K562 (cell line): ENCODE data around the gene TMEM121B.

Source experiments
- CHD2 ChIP-seq: IDR thresholded peaks from 2 replicates; pipeline ENCODE4 v1.6.1; 2011; ENCODE audit warnings: low read depth, low read length
- MAFK ChIP-seq: IDR thresholded peaks from 2 replicates; pipeline ENCODE4 v1.6.1; 2011; ENCODE audit warnings: low read length, improper control_type of control experiment
- OTX1 ChIP-seq: fragments of 450-650 bp; formaldehyde crosslinking; IDR thresholded peaks from 2 replicates; pipeline ENCODE4 v1.4.0; 2022; ENCODE audit warnings: mild to moderate bottlenecking
- RBBP5 ChIP-seq: fragments of 200-600 bp; sonication (generic); IDR thresholded peaks from 2 replicates; pipeline ENCODE4 v1.6.1; 2012; ENCODE audit warnings: borderline replicate concordance, mild to moderate bottlenecking, low read length, control low read depth, inconsistent platforms; ENCODE audit not compliant: insufficient read depth, poor library complexity, severe bottlenecking
- SETDB1 ChIP-seq: IDR thresholded peaks from one replicate; pipeline ENCODE4 v1.6.1; 2012; ENCODE audit warnings: low read length, control low read depth, inconsistent platforms
- SPI1 ChIP-seq: IDR thresholded peaks from 2 replicates; pipeline ENCODE4 v1.6.1; 2011; ENCODE audit warnings: low read depth, low read length, control low read depth, borderline replicate concordance
- ZNF24 ChIP-seq: fragments of 450-650 bp; IDR thresholded peaks from 2 replicates; pipeline ENCODE4 v1.6.1; 2016
- ZNF77 ChIP-seq: fragments of 250-450 bp; sonication (Bioruptor Pico); IDR thresholded peaks from 2 replicates; pipeline ENCODE4 v1.5.0; 2020
- TF ChIP-seq, protein P1 (sequence below), 3 experiments: IDR thresholded peaks in 2 of 3; conservative IDR thresholded peaks in 1 of 3; 2 replicates each; pipeline ENCODE4 v1.5.1; 2011 to 2012; ENCODE audit warnings: low read length in 3 of 3, mild to moderate bottlenecking in 3 of 3, control low read depth in 2 of 3, improper control_type of control experiment in 1 of 3, inconsistent platforms in 1 of 3, low read depth in 1 of 3, mixed read lengths in 1 of 3, moderate library complexity in 1 of 3; ENCODE audit not compliant: insufficient read depth in 2 of 3
- TF ChIP-seq, protein P2 (sequence below): IDR thresholded peaks from 3 replicates; pipeline ENCODE4 v1.6.1; 2011; ENCODE audit warnings: borderline replicate concordance, mild to moderate bottlenecking; ENCODE audit not compliant: insufficient read length, insufficient read depth
- TF ChIP-seq, protein P3 (sequence below): fragments of 450-650 bp; conservative IDR thresholded peaks from 2 replicates; pipeline ENCODE4 v1.6.1; 2016; ENCODE audit warnings: missing genetic modification characterization, low read depth, mild to moderate bottlenecking, missing compliant biosample characterization, moderate library complexity

DNA sequence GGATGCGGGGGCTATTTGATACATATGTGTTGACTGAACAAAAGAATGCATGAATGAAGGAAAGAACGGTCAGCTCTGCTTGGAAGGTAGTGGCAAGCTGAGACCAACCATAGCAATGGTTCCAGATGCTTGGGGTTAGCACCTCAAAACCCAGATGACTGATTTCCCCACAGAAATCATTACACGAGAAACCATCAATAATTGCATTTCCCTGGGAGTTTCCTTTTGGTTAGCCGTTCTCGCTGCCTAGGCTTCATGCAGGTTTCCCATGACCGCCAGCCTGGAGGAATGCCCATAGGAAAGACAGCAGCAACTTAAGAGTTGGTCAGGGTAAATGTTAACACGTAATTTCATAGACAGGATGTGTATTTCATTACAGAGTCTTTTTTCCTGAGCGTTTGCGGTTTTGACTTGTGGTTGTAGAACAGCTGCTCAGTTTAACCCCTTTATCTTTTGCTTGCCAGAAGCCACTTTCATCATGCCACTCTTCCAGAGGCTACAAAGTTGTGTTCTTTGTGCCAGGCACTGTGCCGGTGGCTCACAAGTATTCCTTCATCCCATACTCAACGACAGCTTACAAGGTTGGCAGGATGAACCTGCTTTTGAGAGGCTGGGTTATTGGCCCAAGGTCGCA lies 33.5 kb downstream of the TMEM121B start:
- TF ChIP-seq CHD2 (no peak), MAFK (no peak), ZNF77 (no peak), RBBP5 (no peak), SETDB1 (no peak), SPI1 (no peak), OTX1 (CRISPR knock-in tag) (no peak), ZNF24 (no peak)
- TF ChIP-seq, protein P1, sequence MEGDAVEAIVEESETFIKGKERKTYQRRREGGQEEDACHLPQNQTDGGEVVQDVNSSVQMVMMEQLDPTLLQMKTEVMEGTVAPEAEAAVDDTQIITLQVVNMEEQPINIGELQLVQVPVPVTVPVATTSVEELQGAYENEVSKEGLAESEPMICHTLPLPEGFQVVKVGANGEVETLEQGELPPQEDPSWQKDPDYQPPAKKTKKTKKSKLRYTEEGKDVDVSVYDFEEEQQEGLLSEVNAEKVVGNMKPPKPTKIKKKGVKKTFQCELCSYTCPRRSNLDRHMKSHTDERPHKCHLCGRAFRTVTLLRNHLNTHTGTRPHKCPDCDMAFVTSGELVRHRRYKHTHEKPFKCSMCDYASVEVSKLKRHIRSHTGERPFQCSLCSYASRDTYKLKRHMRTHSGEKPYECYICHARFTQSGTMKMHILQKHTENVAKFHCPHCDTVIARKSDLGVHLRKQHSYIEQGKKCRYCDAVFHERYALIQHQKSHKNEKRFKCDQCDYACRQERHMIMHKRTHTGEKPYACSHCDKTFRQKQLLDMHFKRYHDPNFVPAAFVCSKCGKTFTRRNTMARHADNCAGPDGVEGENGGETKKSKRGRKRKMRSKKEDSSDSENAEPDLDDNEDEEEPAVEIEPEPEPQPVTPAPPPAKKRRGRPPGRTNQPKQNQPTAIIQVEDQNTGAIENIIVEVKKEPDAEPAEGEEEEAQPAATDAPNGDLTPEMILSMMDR (IDR thresholded peaks at IDR 0.05 in 2 of 3, conservative IDR thresholded peaks at IDR 0.05 in 1 of 3; ENCODE audit: insufficient read depth in 2 of 3, low read depth in 1 of 3, low read length in 3 of 3): no peak
- TF ChIP-seq, protein P2, sequence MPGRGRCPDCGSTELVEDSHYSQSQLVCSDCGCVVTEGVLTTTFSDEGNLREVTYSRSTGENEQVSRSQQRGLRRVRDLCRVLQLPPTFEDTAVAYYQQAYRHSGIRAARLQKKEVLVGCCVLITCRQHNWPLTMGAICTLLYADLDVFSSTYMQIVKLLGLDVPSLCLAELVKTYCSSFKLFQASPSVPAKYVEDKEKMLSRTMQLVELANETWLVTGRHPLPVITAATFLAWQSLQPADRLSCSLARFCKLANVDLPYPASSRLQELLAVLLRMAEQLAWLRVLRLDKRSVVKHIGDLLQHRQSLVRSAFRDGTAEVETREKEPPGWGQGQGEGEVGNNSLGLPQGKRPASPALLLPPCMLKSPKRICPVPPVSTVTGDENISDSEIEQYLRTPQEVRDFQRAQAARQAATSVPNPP: no peak
- TF ChIP-seq, protein P3, sequence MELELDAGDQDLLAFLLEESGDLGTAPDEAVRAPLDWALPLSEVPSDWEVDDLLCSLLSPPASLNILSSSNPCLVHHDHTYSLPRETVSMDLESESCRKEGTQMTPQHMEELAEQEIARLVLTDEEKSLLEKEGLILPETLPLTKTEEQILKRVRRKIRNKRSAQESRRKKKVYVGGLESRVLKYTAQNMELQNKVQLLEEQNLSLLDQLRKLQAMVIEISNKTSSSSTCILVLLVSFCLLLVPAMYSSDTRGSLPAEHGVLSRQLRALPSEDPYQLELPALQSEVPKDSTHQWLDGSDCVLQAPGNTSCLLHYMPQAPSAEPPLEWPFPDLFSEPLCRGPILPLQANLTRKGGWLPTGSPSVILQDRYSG (tag): no peak
